CD4-positive, alpha-beta T cell treated with Interleukin-21 for 1 hour (primary cell): ENCODE data around the gene ASPG.

Source experiments
- DNase-seq: peaks from one replicate; pipeline ENCODE4 v3.0.0-alpha.2; 2020

ASPG gene

DNA sequence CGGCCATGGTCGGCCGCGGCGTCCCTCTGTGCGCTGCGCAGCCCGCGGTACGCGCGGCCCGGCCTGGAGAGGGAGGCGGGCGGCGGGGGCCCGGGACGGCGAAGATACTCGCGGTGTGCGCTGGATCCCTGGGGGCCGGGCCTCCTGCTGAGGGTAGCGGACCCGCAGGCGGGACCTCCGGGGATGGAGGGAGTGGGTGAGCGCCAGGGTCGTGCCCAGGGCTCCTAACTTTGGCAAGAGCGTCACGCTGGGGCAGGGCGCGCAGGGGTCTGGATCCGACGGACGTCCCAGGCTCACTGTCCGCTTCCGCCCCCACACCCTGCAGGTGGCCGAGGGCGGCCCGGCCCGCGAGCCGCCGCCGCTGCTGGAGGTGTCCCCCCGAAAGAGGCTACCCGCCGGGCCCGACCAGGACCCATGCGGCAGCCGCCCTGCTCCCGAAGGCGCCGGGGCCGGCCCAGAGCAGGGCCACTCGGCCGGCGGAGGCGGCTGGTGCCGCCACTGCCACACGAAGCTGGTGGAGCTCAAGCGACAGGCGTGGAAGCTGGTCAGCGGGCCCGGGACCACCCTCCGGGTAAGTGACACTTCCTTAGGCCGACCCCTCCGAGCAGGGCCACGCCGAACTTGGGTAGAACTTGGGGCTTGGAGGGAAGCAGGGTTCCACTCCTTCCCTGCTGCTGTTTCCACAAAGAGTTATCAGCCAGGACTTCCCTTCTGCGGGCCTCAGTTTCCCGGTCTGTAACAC is 53.4 kb downstream of the ASPG start:
- no peak for DNase-seq

DNA sequence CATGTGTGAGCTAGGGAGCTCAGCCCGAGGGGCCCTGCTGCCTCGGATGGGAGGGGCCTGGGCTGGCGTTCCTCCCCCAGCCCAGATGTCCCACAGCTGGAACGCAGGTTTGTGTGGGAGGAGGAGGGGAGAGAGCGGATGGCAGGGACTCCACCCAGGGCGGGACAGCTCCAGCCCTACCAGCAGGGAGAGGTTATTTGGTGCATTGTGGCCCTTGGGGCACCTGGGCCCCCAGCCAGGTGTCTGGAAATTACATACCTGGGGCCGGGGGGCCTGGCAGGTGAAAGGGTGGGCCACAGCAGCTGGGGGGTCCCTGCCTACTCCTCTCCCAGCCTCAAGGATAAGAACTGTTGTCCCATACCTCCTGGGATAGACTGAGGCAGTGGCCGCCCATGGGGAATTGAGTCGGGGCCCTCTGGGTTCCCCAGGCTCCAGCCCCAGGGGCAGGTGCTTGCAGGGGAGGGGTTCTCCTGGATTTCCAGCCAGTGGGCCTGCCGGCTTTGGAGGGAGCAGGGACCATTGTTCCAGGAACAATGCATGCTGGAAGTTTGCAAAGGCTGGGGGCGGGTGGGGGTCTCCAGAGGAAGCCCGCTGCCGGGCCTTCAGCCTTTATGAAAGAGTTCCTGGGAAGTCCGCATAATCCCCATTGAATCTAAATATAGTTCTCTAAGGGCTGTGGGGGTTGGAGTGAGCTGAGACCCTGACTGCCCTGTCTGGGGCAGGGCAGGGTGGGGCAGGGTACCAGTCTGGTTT is 54.1 kb downstream of the ASPG start:
- DNase-seq: no peak

DNA sequence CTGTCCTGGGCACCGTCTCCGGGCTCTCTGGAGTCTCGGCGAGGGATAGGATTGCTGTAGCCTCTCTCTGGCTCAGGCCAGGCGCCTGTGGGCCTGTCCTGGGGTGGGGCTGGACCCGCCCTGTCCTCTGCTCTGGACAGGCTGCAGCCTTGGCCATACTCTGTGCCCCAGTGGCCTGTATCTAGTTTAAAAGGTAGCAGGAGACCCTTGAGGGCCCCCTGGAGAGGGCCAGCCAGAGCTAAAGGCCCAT is 54.6 kb downstream of the ASPG start:
- DNase-seq: no peak

DNA sequence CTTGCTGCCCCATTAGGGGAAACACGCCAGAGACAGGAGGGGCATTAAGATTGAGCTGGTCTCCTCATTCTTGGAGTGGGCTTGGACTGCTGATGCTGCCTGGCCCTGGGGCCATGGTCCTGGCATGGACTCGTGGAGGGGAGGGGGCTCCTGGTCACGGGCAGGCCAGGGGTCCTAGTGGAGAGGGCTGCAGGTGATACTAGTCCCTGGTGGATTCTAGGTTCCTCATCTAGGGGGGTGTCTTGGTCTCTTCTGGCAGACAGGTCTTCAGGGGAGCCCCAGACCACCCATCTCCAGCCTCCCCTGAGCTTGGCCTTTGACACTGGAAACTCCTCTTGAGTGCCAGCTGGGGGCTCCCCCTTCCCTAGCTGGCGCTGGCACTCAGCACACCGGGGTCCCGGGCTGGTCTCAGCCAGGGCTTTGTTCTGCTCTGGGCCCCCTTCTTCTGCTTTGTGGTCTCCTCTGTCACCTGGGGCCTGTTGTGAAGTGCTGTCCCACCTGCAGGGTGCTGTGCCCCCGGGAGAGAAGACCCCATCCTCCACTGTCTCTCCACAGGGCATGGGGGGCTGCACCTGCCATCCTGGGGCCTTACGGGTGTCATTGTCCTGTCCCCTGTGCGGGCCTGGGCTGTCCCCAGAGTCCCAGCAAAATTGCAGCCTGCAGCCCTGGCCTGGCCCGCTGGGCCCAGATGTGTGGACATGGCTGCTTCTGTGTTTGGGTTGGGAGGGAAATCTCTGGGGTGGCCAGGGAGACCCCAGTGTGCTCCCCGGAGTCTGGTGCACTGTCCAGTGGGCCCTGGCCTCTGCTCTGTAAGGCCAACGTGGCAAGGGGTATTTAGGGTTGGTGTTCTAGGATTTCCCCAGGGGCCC is 55.2 kb downstream of the ASPG start:
- no peak for DNase-seq

DNA sequence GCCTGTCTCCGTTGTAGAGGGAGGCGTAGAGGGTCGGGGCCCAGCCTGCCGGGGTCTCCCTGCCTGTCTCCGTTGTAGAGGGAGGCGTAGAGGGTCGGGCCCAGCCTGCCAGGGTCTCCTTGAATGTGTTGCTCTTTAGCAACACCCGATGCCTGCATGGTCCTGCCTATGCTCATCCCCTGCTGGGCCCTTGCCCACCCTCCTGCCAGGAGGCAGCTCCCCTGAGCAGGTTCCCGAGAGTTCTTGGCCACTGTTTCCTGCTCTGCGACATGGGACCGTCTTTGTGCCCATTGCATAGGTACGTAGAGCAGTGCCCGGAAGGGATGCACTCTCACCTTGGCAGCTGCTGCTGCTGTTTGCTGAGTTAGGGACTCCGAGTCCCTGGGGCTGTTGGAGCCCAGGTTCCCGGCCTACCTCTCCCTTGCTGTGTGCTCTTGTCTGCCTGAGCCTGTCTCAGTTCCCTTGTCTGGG is 56.2 kb downstream of the ASPG start:
- no peak for DNase-seq

DNA sequence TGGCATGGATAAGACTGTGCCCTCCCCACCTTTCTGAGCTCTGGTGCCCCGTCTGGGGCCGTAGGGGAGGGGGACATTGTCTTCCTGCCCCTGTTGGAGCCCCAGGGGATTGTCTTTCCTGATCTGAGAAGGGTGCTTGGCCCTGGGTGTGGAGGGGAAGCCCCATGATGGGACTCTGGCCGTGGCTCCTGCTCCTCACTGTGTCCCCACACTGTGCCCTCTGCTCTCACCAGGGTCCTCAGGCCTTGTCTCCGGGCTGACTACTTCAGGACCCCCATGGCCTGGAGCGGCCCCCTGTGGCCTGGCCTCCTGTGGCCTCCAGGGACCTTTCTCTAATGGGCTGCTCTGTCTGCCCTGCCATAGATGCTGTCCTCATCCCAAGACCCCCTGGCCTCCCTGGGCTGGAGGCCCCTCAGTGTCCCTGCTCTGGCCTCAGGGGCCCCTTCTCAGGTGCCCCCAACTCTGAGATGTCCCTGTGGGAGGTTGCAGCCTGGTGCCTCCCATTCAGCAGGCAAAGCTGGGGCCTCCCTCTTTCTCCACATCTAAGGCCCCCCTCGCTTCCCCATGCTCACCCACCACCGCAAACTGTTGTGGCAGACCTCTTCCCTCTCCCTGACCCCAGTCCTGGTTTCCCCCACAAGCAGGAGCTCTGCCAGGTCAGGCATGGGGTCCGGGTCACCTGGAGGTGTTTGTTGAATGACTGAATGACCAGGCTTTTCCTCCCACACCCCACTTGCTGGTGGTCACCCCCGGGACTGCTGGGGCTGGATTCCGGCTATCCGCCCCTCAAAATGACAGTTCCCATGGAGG is 56.8 kb downstream of the ASPG start:
- no peak for DNase-seq

DNA sequence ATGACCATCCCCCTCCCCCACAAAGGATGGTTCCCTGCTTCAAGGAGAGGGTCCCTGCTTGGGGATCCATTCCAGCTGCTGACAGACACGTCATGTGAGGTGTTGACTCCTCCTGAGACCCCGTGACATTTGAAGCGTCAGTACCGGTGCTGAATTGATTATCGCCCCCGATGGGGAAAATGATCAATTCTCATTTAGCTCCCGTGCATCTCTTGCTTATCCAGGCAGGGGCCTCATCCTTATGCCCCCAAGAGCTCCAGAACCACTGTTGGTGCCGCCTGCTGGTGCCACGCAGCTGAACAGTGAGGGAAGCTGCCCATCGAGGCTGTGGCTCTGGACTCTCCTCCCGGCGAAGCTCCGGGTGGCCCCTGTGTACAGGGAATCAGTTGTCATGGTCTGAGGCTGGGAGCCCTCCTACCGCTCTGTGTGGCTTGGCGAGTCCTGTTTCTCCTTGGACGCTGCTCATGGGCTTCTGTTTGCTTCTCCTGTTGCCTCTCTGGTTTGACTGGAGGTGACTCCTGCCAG is 57.5 kb downstream of the ASPG start:
- DNase-seq: no peak

DNA sequence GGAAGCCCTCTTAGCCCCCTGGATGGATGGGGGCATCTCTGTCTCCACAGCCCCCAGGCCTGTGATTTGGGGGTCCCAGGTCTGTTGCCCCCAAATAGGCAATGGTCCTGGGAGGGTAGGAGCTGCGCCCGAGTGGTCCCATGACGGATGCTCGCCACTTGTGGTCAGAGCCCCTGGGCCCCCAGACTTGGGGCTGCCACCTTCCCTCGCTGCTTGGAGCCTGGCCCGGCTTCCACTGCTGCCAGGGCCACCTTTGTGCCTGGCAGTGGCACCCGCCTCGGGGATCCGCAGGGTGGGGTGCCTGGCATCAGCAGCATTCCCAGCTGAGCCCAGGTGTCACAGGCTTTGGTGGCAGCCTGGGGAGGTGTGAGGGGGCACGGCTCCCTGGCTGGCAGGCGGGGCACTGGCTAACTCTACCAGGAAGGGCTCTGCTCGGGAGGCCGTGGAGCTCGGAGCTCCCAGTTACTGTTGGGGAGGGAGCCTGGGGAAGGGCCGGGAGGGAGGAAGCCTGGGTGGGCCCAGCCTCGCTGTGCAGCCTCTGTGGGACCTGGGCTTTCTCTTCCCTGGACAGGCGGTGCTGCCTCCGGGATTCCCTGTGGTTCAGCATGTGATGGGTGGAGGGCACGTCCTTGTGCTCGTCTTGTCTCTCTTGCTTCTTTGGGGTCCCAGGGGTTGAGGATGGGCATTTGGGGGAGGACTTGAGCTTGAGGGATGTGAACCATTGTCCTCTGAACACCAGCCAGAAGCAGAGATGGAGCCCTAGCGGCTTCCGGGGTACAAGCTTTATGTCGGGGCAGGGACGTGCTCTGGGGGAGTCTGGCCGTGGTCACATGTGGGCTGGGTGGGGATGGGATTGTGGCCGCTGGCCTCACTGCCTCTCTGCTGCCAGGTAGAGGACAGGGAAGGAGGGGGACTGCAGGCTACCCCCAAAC is 58.3 kb downstream of the ASPG start:
- DNase-seq: no peak

DNA sequence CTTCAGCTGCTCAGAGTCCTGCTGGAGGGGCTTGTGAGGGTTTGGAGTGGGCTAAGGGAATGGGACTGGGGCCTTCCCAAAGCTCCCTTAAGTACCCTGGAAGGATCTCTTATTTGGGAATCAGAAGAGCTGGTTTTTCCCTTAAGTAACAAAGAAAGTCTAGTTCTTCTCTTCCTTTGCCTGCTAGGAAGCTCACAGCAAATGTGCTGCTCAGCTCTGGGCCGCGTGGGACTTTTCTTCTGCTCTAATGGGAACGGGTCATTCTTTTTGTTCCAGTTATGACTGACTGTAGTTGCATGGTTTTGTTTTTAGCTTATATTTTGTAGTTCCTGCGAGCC is 58.9 kb downstream of the ASPG start:
- no peak for DNase-seq

DNA sequence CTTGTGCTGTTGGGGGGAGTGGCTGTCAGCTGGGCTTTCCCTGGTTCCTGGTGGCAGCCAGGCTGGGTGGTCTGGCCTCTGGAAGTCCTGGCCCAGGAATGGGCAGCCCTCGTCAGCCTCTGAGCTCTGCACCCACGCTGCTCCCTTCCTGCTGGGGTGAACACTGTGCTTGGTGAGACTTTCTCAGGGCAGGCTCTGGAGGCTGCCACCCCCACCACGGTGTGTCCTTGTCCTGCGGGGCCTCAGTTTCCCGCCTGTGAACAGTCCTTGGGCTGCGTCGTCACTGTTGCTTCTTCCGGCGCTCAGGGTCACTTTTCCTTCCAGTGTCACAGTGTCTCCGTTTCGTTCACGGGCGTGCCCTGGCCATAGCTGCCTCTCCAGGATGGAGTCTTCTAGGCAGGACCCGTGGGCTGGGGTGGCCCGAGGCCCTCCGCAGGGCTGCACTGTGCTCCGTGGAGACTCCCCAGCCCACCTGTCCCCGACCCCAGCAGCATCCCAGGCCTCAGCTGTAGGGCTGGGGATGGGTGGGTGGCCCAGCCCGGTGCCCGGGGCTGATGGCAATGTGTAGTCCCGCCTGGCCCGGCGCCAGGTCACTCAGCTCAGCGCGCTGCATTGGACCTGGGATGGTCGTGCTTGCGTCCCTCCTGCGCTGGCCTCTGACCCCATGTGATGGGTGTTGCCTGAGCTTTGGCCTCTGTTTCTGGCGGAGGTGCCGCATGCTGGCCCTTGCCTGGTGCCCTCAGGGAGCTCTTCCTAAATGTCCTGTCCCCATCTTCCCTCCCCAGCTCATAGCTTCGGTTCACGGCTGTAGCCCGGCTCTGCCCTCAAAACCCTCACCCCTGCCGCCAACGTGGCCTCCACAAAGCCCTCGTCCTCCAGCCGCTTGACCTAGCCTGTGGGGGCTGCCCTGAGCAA is 59.7 kb downstream of the ASPG start:
- no peak for DNase-seq

DNA sequence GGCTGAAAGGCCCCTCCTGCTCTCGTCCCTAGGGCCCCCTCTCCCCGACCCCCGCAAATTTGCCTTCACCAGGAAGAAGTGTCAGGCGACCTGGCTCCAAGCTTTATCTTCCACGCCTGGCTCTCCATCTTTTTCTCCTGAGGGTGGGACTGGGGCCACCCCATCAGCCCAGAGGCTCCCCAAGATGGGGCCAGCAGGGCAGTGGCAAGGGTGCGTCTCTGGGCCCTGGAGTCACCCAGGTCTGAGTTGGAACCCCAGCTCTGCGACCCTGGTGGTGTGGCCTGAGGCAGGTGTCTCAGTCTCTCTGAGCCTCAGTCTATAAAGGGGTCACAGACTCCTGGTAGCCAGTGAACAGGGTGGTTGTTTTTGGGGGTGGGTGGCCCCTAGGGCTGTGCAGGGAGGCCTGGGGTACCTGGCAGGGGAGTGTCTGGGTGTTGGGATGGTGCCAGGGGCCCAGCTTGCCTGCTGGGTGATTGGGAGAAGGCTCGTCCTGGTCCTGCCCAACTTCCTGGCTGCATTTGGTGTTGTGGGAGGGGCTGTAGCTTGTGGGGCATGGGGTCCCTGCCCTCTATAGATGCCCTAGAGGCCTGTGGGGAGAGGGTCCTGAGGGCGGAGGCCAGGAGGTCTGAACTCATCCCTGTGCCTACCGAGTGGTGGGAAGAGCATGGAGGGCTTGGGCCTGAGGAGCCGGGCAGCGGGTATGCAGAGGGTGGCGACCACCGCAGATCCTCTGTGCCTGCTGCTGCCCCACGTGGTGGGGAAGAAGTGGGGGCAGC is 60.5 kb downstream of the ASPG start:
- DNase-seq: no peak

DNA sequence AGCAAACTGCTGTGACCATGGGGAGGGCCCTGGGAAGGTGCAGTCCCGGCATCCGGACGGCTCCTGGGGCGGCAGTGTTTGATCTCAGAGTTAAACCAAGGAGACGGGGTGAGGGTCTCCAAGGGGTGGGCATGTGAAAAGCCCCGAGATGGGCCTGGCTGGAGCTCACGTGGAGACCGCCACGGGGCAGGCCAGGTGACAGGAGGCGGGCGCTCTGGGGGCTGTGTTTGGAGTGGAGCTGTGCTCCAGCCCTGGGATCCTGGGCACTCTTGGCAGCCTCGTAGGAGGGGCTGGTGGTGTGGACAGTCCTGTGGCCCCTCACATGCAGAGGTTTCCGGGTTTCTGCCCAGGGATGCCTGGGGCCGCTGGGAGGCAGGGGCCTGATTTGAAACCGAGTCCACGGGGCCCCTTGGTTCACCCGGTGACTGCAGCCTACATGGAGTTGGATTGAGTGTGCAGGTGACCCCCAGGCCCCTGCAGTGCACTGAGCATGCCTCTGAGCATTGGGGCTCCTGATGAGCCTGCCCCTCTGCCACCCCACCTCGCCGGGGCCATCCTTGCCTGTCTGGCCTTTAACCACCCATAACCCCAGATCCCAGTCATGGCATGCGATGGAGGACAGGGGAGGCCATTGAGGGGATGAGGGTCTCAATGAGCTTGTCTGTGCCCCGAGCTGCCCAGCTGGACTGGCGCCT is 61.3 kb downstream of the ASPG start:
- no peak for DNase-seq

DNA sequence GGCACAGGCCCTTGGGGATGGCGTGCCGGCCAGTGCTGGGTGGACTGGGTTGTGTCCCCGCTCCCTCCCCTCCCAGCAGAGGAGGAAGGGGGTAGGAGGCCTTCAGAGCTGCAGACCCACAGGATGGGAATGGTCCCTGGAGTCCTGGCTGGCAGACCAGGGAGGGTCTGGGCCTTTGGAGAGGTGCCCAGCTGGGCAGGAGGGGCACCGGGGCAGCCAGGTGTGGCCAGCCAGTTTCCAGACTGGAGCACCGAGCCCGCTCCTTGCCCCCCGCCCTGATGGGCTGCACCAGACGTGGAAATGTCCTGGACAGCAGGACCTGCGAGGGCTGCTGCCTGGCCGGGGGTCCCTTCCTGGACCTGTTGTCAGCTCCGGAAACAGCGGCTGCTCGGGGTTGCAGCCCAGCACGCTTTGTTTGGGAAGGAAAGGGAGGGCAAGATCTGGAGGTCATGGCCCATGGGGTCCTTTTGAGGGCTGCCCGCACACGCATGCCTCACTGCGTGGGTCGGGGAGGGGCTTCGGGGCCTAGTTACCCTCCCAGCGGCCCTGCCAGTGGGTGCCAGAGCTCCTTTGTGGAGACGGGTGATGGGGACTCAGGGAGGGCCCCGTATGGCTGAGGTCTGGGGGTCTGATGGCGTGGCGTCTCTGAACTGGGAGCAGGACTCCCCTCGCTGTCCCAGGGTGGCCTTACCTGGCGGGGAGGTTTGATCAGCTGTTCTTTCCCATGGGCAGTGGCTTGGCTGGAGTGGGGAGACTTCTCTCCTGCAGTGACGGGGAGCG is 62.0 kb downstream of the ASPG start:
- no peak for DNase-seq

DNA sequence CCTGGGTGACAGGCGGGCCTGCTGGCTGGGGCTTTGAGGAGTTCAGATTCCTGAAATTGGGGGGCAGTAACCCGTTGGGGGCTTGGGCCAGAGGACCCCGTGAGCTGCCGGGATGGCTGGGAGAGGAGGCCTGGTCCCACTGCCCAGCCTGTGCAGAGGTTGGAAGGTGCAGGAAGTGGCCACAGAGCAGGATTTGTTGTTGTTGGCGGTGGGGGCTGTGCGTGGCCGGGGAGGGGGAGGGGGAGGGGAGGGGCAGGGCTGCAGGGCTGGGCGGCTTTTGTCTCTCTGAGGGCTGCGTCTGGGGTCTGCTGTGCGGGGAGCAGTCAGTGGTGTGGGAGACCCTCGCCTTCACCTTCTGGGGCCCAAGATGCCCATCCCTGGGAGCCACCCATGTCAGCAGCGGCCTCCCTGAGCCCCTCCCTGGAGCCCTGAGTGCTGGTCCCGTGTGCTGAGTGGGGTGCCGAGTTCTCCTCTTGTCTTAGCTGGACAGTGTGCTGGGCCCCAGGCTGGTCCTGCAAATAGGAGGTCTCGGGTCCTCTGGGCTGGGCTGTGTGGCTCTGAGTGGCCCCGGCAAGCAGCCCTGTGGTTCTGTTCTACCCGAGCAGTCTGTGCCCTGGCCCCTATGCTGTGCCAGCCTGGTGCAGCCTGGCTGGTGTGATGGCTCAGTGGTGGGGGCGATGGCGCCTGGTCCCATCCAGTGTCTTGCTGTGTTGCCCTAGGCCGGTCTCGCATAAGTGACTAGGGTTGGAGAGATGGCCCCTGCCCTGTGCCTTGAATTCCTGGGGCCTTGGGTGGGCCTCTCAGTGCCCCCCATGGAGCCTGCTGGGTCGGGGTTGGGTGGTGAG is 63.2 kb downstream of the ASPG start:
- no peak for DNase-seq

DNA sequence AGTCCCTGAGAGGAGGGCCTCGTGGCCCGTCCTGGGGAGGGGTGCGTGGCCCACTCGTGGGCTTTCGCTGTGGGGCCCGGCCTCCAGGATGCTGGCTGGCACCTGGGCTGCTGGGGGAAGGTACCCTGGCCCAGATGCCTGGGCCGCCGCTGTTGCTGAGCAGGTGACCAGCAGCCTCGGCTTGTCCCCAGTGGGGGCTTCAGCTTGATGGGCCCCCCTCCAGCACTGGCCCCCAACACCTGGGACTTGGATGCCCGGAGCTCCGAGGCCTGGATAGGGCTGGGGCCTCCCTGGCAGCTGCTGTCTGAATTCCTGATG is 63.7 kb downstream of the ASPG start:
- DNase-seq: no peak

DNA sequence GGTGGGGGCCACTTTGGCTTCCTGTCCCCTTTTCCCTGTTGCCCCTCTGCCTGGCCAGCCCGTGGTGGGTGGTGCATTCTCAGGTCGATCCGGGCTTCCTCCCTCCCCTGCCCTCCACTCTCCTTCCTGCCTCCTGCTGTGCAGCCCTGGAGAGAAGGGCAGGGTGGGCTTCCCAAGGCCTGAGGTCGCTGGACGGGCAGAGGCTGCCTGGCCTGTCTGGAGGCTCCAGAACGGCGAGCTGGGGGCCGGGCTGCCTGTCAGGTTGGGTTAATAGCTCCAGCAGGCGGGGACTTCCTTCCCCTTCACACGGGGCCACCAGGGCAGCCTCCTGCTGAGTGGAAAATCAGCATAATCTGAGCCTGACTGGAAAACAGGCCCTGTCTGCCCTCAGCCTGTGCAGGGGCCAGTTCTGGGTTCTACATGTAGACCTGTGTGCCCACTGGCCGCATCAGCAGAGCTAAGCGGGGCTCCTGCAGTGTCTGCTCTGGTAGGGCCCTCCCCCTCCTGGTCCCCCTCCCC is 64.2 kb downstream of the ASPG start:
- DNase-seq: no peak
